Liver (tissue), 9 donors: ENCODE results near the gene NWD2. TPM values are rescaled to one million over a fixed set of nuclear protein-coding genes. Genes with fewer than 3 reads are reported as not detected.

Experiments
- DNase-seq: peaks from one replicate; pipeline ENCODE4 v3.0.0-alpha.2; 2017; ENCODE audit warnings: low spot score
- H3K27ac ChIP-seq, 2 donors: one replicate each; pipeline ENCODE4 v1.7.0; 2013; ENCODE audit warnings: inconsistent platforms in 2 of 2, low read length in 2 of 2, control low read depth in 1 of 2, low read depth in 1 of 2, mild to moderate bottlenecking in 1 of 2
- H3K27me3 ChIP-seq, 4 donors: one replicate each; pipeline versions ENCODE4 v1.6.1 to v1.7.0; 2013; ENCODE audit warnings: low read length in 3 of 4, inconsistent platforms in 1 of 4, mild to moderate bottlenecking in 1 of 4, moderate library complexity in 1 of 4; ENCODE audit not compliant: control insufficient read depth in 4 of 4, insufficient read depth in 4 of 4
- H3K36me3 ChIP-seq, 4 donors: one replicate each; pipeline versions ENCODE4 v1.6.1 to v1.7.0; 2013; ENCODE audit warnings: low read length in 3 of 4, mild to moderate bottlenecking in 3 of 4, low read depth in 1 of 4, moderate library complexity in 1 of 4; ENCODE audit not compliant: control insufficient read depth in 4 of 4, insufficient read depth in 3 of 4
- H3K4me1 ChIP-seq, 4 donors: one replicate each; pipeline versions ENCODE4 v1.6.1 to v1.7.0; 2013; ENCODE audit warnings: low read length in 3 of 4, mild to moderate bottlenecking in 3 of 4, moderate library complexity in 1 of 4; ENCODE audit not compliant: control insufficient read depth in 4 of 4, insufficient read depth in 4 of 4
- H3K4me3 ChIP-seq, 3 donors: one replicate each; pipeline versions ENCODE4 v1.6.1 to v1.7.0; 2013; ENCODE audit warnings: low read length in 3 of 3, control low read depth in 1 of 3, low read depth in 1 of 3, mild to moderate bottlenecking in 1 of 3
- H3K9ac ChIP-seq, 2 donors: one replicate each; pipeline ENCODE4 v1.7.0; 2013; ENCODE audit warnings: low read length in 2 of 2, mild to moderate bottlenecking in 2 of 2, moderate library complexity in 2 of 2, control low read depth in 1 of 2, low read depth in 1 of 2
- H3K9me3 ChIP-seq, 4 donors: one replicate each; pipeline versions ENCODE4 v1.6.1 to v1.7.0; 2013; ENCODE audit warnings: low read length in 3 of 4; ENCODE audit not compliant: control insufficient read depth in 4 of 4
- FOXA2 ChIP-seq: IDR thresholded peaks from 2 replicates; pipeline ENCODE4 v1.6.1; 2016; ENCODE audit warnings: antibody characterized with exemption
- GABPA ChIP-seq, 2 donors: IDR thresholded peaks in 1 of 2; conservative IDR thresholded peaks in 1 of 2; 2 replicates each; pipeline ENCODE4 v1.6.1; 2016; ENCODE audit warnings: antibody characterized with exemption in 2 of 2, mild to moderate bottlenecking in 1 of 2, moderate library complexity in 1 of 2
- HNF4G ChIP-seq: IDR thresholded peaks from 2 replicates; pipeline ENCODE4 v1.6.1; 2016; ENCODE audit warnings: antibody characterized with exemption
- JUND ChIP-seq, 2 donors: IDR thresholded peaks; 2 replicates each; pipeline ENCODE4 v1.6.1; 2016; ENCODE audit warnings: antibody characterized with exemption in 2 of 2
- MAX ChIP-seq: IDR thresholded peaks from 2 replicates; pipeline ENCODE4 v1.6.1; 2016; ENCODE audit warnings: antibody characterized with exemption
- NR2F2 ChIP-seq: IDR thresholded peaks from 2 replicates; pipeline ENCODE4 v1.6.1; 2016; ENCODE audit warnings: antibody characterized with exemption
- RAD21 ChIP-seq, 2 donors: IDR thresholded peaks; 2 replicates each; pipeline ENCODE4 v1.6.1; 2016; ENCODE audit warnings: antibody characterized with exemption in 2 of 2, mild to moderate bottlenecking in 2 of 2
- REST ChIP-seq: IDR thresholded peaks from 2 replicates; pipeline ENCODE4 v1.6.1; 2016; ENCODE audit warnings: antibody characterized with exemption, mild to moderate bottlenecking
- RXRA ChIP-seq, 2 donors: IDR thresholded peaks; 2 replicates each; pipeline ENCODE4 v1.6.1; 2017 to 2018; ENCODE audit warnings: antibody characterized with exemption in 2 of 2, mild to moderate bottlenecking in 1 of 2
- TAF1 ChIP-seq: conservative IDR thresholded peaks from 2 replicates; pipeline ENCODE4 v1.6.1; 2016; ENCODE audit warnings: antibody characterized with exemption, mild to moderate bottlenecking
- ZBTB33 ChIP-seq: IDR thresholded peaks from 2 replicates; pipeline ENCODE4 v1.6.1; 2016; ENCODE audit warnings: antibody characterized with exemption
- WGBS: extraction: QIAGEN DNeasy Blood & Tissue Kit; methylation state at CpG from one replicate; pipeline ENCODE4 v1.1.7; 2013; 5-methylcytosine and 5-hydroxymethylcytosine counted together
- polyA plus RNA-seq, 2 donors: library from polyadenylated mRNA; stranded (reverse) in 1 of 2; unstranded in 1 of 2; fragments of 200-250 nt in 1 of 2; fragments of >200 nt in 1 of 2; fragmentation: Nextera tagmentation in 1 of 2; extraction: Ambion mirVana in 1 of 2; gene quantifications; one replicate each; pipeline versions ENCODE4 v1.2.1 to v1.2.3, GENCODE V29; 2013 to 2015
- total RNA-seq, 2 donors: library from RNA; depleted of rRNA; stranded (reverse); fragments of >200 nt; gene quantifications; one replicate each; pipeline ENCODE4 v1.2.3, GENCODE V29; 2014
- donor health status: healthy.
- donor health status: healthy.
- donor health status: healthy.
- donor health status: healthy.
- donor health status: healthy.

The NWD2 gene
- total and polyA plus RNA-seq, 4 donors, result 0.08 to 0.37 TPM; not detected in 2

GRCh38 chr4:37477126-37477525 lies 232.6 kb downstream of the NWD2 start:
- no peak for DNase-seq
- no peak for TF ChIP-seq FOXA2
- Histone ChIP-seq H3K36me3 (no peaks in the 10 kb centered on the region), H3K4me3 (no peak overlapping the region), H3K4me1 (peaks cover 7 to 17% (median 10%) of the 10 kb centered on the region in 4 donors), H3K9me3 (no peaks in the 10 kb centered on the region), H3K27ac (no peak overlapping the region), H3K27me3 (no peaks in the 10 kb centered on the region), H3K9ac (no peak overlapping the region)
- WGBS, result 94% methylated on average over 3 of the region's 3 CpGs

GRCh38 chr4:37478151-37478550 lies 233.6 kb downstream of the NWD2 start:
- no peak overlapping the region for H3K9ac ChIP-seq
- TF ChIP-seq RXRA (IDR thresholded peaks at IDR 0.05), result no peak
- no peak for TF ChIP-seq TAF1
- no peak for TF ChIP-seq JUND (IDR thresholded peaks at IDR 0.05)
- TF ChIP-seq REST, result no peak
- H3K4me3 ChIP-seq, result no peak overlapping the region
- H3K27ac ChIP-seq, result no peak overlapping the region
- H3K27me3 ChIP-seq, result no peaks in the 10 kb centered on the region
- H3K36me3 ChIP-seq, result no peaks in the 10 kb centered on the region
- no peak for DNase-seq
- H3K9me3 ChIP-seq, result no peaks in the 10 kb centered on the region
- H3K4me1 ChIP-seq, result peaks cover 11 to 27% (median 18%) of the 10 kb centered on the region in 4 donors
- 75% methylated on average over 6 of the region's 6 CpGs for WGBS

- no peaks in the 10 kb centered on the region for H3K27me3 ChIP-seq
- peaks cover 11 to 34% (median 26%) of the 10 kb centered on the region in 4 donors for H3K4me1 ChIP-seq
- no peak overlapping the region for H3K27ac ChIP-seq
- H3K4me3 ChIP-seq, result no peak overlapping the region
- no peak overlapping the region for H3K9ac ChIP-seq
- 88% methylated on average over 4 of the region's 4 CpGs for WGBS
- no peaks in the 10 kb centered on the region for H3K36me3 ChIP-seq
- DNase-seq, result no peak
- TF ChIP-seq GABPA (IDR thresholded peaks at IDR 0.05 in 1 of 2, conservative IDR thresholded peaks at IDR 0.05 in 1 of 2) (no peak), MAX (no peak), NR2F2 (no peak), ZBTB33 (no peak), RAD21 (IDR thresholded peaks at IDR 0.05) (no peak), TAF1 (no peak), HNF4G (no peak), REST (no peak), JUND (IDR thresholded peaks at IDR 0.05) (no peak), FOXA2 (no peak)
- H3K9me3 ChIP-seq, result no peaks in the 10 kb centered on the region
Measured at GRCh38 chr4:37480509-37480908, 236.0 kb downstream of the NWD2 start.
